GM20000 (cell line): ENCODE data around the gene CDON.

Experiments
- DNase-seq: peaks from one replicate; pipeline ENCODE4 v3.0.0; 2012; ENCODE audit warnings: low spot score
- CTCF ChIP-seq: IDR thresholded peaks from 2 replicates; pipeline ENCODE4 v1.5.1; 2012; ENCODE audit warnings: mild to moderate bottlenecking, control low read depth; ENCODE audit errors: extremely low read depth, missing control alignments

Gene CDON

GRCh38 chr11:125933030-125933813 is 129.4 kb downstream of the CDON start:
- no peak for TF ChIP-seq CTCF
- DNase-seq, result no peak

GRCh38 chr11:125932301-125932700 is 130.4 kb downstream of the CDON start:
- no peak for DNase-seq
- no peak for TF ChIP-seq CTCF

- DNase-seq, result no peak
- no peak for TF ChIP-seq CTCF
These were observed 131.0 kb downstream of the CDON start for GRCh38 chr11:125931668-125932067.

- TF ChIP-seq CTCF, result no peak
- DNase-seq, result no peak
These were observed 131.6 kb downstream of the CDON start for GRCh38 chr11:125931116-125931515.

- TF ChIP-seq CTCF, result no peak
- no peak for DNase-seq
These were observed 132.6 kb downstream of the CDON start for GRCh38 chr11:125930076-125930450.

- TF ChIP-seq CTCF, result no peak
- DNase-seq, result no peak
These were observed 133.1 kb downstream of the CDON start for GRCh38 chr11:125929445-125930075.

- no peak for DNase-seq
- TF ChIP-seq CTCF, result no peak
These were observed 136.0 kb downstream of the CDON start for GRCh38 chr11:125926682-125927081.
